ENCODE data around the gene MEGF8. TPM values are rescaled to one million over a fixed set of nuclear protein-coding genes. Genes with fewer than 3 reads are reported as not detected.
"Not testable (repeated sequence)": the region's sequence is repeated elsewhere in the genome, so short reads cannot be mapped to it uniquely, and the experiment has no call there.

The MEGF8 gene
- total and polyA plus RNA-seq, 10 of the 15 experiments (the other 5 are each of a cell fraction or from before 2014, with no cell fraction given) = 0.43 to 12.8 (median 2.7) TPM

DNA sequence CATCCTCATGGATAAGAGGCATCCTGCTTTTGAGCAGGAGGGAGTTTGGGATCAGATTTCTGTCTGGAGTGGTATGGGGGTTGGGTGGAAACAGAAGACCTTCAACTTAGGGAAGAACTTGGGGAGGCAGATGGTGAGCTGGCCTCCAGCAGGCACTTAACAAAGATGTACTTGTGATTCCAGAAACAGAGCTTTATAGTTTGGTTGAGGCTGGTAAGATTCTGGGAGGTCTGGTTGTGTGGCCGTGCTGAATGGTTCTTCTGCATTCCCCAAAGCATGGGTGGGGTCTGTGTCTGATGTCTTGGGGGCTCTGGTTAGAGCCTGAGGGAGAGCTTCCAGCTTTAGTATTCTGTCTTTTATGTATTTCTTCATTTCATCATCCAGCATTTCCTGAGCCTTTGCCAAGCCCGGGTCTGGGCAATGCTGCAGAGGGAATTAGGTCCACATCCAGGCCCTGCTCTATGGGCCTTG lies 4.8 kb downstream of the MEGF8 start:
- H4K20me1 ChIP-seq (ENCODE audit: control insufficient read depth, insufficient read depth) = no peaks in the 10 kb centered on the region
- no peak for ATAC-seq
- BruUV-seq (replicated peaks) = no TSS peak
- in situ Hi-C loops (cut with MboI) = no loop called here
- H3K27ac ChIP-seq (ENCODE audit: control insufficient read depth, insufficient read depth) = no peak overlapping the region
- H3K4me1 ChIP-seq (ENCODE audit: control insufficient read depth, insufficient read depth, low read length) = peaks cover 7% of the 10 kb centered on the region
- no peak overlapping the region for H3K4me3 ChIP-seq
- no peaks in the 10 kb centered on the region for H3K36me3 ChIP-seq (ENCODE audit: control insufficient read depth in 2 of 2, insufficient read depth in 2 of 2, low read length in 1 of 2)
- intact Hi-C loops (cut with micrococcal nuclease; ENCODE audit: unreplicated experiment) = no loop called here
- 90% methylated on average over 2 of the region's 2 CpGs for WGBS (ENCODE audit: insufficient coverage, insufficient replicate concordance, low lambda C conversion rate, missing lambda C conversion rate)
- H3K9me3 ChIP-seq (replicated peaks; ENCODE audit: control insufficient read depth, insufficient read depth, low read length) = no peaks in the 10 kb centered on the region
- ChIA-PET CTCF (interaction anchor here (0.6 to 1.3 kb wide), 4 partner anchors 16 to 103 kb away, joined by 3 to 5 read pairs (median 4); no protein-coding TSS in a partner anchor), RAD21 (ENCODE audit: unreplicated experiment) (no interaction called here), POLR2A (no interaction called here), SMC1A (ENCODE audit: uncharacterized antibody, unreplicated experiment) (interaction anchor here (0.7 kb wide), 1 partner anchor 207 kb away, joined by 3 read pairs; no protein-coding TSS in a partner anchor)
- no peak overlapping the region for H3K9ac ChIP-seq (ENCODE audit: control insufficient read depth, insufficient read depth, low read length)
- H3K27me3 ChIP-seq (replicated peaks in 1 of 2; ENCODE audit: control insufficient read depth in 2 of 2, insufficient read depth in 2 of 2, low read length in 1 of 2) = no peaks in the 10 kb centered on the region
- H3K4me2 ChIP-seq (ENCODE audit: control insufficient read depth, insufficient read depth) = no peak overlapping the region
- FAIRE-seq = no peak
- no peak for DNase-seq (ENCODE audit: low read depth, low spot score)
- no peak overlapping the region for H2AFZ ChIP-seq (ENCODE audit: control insufficient read depth, low read depth, low read length)
- peaks cover 13% of the 10 kb centered on the region for H3K79me2 ChIP-seq (ENCODE audit: control insufficient read depth, insufficient read depth, low read length)
- TF ChIP-seq RBBP5 (conservative IDR thresholded peaks at IDR 0.05) = no peak
- TF ChIP-seq DPF2 (IDR thresholded peaks at IDR 0.05) = no peak

DNA sequence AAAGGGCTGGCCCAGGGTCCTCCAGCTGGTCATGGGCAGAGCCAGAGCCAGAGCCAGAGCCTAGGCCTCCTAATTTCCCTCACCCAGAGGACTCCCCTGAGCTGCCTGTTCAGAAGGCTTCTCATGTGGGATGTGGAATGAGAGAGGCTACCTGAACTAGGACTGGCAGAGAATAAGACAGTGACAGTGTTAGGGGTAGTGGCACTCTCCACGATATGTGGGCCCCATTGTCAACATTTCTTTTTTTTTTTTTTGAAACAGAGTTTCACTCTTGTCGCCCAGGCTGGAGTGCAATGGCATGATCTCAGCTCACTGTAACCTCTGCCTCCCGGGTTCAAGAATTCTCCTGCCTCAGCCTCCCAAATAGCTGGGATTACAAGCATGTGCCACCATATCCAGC lies 5.9 kb downstream of the MEGF8 start:
- H3K4me1 ChIP-seq (ENCODE audit: control insufficient read depth, insufficient read depth, low read length); H2AFZ ChIP-seq (ENCODE audit: control insufficient read depth, low read depth, low read length); in situ Hi-C loops (cut with MboI); intact Hi-C loops (cut with micrococcal nuclease; ENCODE audit: unreplicated experiment); H4K20me1 ChIP-seq (ENCODE audit: control insufficient read depth, insufficient read depth); SMC1A ChIA-PET (ENCODE audit: uncharacterized antibody, unreplicated experiment); H3K79me2 ChIP-seq (ENCODE audit: control insufficient read depth, insufficient read depth, low read length); H3K27me3 ChIP-seq (replicated peaks in 1 of 2; ENCODE audit: control insufficient read depth in 2 of 2, insufficient read depth in 2 of 2, low read length in 1 of 2); H3K9me3 ChIP-seq (replicated peaks; ENCODE audit: control insufficient read depth, insufficient read depth, low read length); FAIRE-seq; H3K9ac ChIP-seq (ENCODE audit: control insufficient read depth, insufficient read depth, low read length); H3K36me3 ChIP-seq (ENCODE audit: control insufficient read depth in 2 of 2, insufficient read depth in 2 of 2, low read length in 1 of 2); H3K27ac ChIP-seq (ENCODE audit: control insufficient read depth, insufficient read depth); DNase-seq (ENCODE audit: low read depth, low spot score); H3K4me3 ChIP-seq; H3K4me2 ChIP-seq (ENCODE audit: control insufficient read depth, insufficient read depth); RAD21 ChIA-PET (ENCODE audit: unreplicated experiment); BruUV-seq (replicated peaks); ATAC-seq: not testable (repeated sequence)
- POLR2A ChIA-PET = interaction anchor here (0.6 kb wide), 1 partner anchor 64 kb away, joined by 6 read pairs; no protein-coding TSS in a partner anchor
- CTCF ChIA-PET = interaction anchor here (1.3 kb wide), 1 partner anchor 102 kb away, joined by 3 read pairs; no protein-coding TSS in a partner anchor
- 91% methylated on average over 3 of the region's 3 CpGs for WGBS (ENCODE audit: insufficient coverage, insufficient replicate concordance, low lambda C conversion rate, missing lambda C conversion rate)

Data from GM12878 (cell line).